ENCODE data around the gene SUFU.
"Not testable (repeated sequence)": the region's sequence is repeated elsewhere in the genome, so short reads cannot be mapped to it uniquely, and the experiment has no call there.

The SUFU gene

DNA sequence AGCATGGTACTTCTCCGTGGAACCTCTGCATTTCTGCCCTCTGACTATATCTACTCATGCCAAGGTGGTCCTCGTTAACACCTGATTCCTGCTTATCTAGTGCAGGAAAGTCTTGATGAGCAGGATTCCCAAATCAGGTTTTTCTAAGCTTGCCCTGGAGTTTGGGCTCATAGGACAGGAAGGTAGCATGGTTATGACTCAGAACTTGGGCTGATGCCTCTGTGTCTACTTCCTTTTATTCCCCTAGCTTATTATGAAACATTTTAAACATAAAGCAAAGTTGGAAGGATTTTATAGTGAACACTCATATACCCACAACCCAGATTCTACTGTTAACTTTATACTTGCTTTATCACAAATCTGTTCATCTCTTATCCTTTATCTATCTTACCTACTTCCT, 5.6 kb downstream of the SUFU start:
- in situ Hi-C loops (cut with MboI; ENCODE audit: low sequenced_read_pairs): loop anchor here (5.0 kb wide), 1 partner anchor 83 kb away; no protein-coding TSS in a partner anchor

DNA sequence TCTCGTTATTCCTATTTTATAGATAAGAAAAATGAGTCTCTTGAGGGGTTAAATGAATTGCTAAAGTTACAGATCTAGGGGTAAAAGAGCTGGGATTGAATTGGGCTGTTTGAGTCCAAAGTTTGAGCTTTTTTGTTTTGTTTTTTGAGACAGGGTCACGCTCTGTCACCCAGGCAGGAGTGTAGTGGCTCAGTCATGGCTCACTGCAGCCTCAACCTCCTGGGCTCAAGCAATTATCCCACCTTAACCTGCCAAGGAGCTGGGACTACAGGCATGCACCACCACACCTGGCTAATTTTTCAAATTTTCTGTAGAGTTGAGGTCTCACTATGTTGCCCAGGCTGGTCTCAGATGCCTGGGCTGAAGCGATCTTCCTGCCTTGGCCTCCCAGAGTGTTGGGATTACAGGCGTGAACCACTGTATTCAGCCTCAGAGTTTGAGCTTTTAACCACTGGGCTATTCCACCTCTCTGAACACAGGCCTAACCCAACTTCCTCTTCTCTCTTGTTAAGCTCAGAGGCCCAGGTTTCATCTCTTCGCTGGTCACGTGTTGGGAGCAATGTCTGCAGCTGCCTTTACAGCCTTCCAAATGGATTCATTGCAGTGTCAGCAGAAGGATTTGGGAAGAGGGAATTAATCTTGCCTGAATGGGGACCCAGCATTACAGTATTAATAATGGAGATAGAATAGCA, 8.0 kb downstream of the SUFU start:
- in situ Hi-C loops (cut with MboI; ENCODE audit: low sequenced_read_pairs): no loop called here

DNA sequence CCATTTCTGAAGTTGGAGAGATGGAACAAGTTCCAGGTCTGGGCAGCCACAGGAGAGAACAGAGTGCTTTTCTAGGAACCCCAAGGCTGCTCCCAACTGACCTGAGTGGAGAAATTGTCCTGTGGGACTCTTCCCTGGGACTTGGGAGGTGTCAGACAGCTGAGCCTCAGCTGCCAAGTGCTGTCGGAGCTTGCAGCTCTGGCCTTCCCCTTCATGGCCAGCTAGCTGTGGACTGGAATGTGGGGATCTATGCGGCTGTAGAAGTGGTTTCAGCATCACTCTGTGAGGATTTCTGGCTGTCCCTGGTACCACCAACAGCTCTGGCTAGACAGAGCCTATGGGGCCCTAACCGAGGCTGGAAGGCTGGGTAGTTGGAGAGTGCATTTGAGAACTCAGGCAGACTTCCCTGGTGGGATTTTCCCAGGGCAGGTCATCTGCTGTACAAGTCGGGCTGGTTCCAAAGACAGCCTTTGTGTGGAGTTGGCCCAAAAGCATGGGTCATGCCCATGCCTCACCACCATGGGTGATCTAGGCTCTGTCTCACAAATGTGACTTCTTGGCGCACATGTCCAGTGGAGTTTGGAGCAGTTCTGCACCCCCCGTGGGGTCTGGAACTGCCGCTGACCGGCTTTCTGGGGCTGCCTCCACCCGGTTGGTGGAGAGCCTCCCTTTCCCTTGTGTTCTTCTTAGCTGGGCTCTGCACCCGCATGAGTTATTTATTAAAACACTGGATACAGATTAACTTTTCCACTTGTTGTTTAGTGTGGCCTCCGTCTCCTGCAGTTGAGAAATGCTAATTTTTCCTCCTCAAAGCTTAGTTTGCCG, 10.9 kb downstream of the SUFU start:
- in situ Hi-C loops (cut with MboI; ENCODE audit: low sequenced_read_pairs): no loop called here

DNA sequence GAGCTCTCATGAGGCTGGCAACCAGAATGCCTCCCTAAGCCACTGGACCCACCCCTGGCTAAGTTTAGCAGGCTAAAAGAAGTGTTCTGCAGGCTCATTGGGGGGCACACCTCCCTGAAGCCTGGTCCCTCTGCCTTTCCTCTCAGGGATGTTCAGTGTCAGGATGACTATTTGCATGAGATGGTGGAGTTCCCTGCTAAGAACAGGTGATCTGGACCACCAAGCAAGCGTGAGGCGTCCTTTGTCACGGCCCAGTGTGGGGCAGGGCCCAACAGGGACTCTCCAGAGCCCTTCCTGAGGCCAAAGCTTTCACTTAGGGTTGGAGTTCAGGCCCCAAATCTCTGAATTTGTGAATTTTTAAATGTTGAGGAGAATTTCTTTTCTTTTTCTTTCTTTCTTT, 12.0 kb downstream of the SUFU start:
- in situ Hi-C loops (cut with MboI; ENCODE audit: low sequenced_read_pairs): no loop called here

DNA sequence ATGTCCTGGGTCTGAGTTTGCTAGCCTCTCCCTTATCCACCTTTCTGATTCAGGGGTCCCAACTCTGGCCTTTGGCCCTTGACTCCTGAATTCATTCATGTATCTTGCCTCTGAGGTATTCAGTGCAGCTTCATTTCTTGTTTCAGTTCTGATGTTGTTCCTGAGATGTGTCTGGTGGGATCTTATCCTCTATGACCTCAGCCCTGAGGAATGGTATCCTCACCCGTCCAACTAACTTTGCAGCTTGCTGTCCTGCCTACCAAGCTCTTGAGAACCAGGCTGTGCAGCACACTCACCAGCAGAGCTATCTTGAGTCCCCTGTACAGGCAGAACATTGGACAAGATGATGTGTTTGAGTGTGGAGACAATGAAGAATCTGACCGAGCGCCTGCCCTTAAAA, 13.8 kb downstream of the SUFU start:
- in situ Hi-C loops (cut with MboI; ENCODE audit: low sequenced_read_pairs): no loop called here

DNA sequence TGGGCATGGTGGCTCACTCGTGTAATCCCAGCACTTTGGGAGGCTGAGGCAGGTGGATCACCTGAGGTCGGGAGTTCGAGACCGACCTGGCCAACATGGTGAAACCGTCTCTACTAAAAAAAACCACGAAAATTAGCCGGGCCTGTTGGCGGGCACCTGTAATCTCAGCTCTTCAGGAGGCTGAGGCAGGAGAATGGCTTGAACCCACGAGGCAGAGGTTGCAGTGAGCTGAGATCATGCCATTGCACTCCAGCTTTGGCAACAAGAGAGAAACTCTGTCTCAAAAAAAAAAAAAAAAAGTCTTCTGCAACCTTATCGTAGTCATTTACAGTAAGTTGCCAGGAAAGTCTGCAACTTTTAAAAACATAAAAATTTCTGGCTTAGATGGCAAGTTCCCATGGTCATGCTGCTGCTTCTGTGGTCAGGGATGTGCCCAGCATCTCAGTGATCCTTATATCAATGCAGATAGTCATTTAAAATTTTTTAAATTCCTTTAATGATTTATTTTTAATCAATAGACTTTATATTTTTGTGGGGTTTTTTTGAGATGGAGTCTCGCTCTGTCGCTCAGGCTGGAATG, 15.6 kb downstream of the SUFU start:
- in situ Hi-C loops (cut with MboI; ENCODE audit: low sequenced_read_pairs): no loop called here

DNA sequence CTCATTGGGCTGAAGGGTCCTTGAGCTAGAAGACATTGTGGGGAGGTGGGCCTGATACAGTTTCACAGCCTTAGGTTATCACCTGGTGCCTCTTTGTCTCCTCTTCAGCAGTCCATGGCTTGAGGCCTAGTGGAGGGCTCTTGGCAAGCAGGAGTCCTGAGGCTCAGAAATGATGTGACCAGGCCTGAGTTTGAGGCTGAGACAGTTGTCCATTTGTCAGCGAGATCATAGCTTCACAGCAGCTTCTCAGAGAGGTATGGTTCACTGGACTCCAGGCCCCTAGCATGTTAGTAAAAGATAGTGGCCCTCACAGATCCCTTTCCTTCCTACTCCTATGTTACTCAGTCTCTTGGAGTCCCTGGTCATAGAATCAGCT, 19.1 kb downstream of the SUFU start:
- in situ Hi-C loops (cut with MboI; ENCODE audit: low sequenced_read_pairs): no loop called here

DNA sequence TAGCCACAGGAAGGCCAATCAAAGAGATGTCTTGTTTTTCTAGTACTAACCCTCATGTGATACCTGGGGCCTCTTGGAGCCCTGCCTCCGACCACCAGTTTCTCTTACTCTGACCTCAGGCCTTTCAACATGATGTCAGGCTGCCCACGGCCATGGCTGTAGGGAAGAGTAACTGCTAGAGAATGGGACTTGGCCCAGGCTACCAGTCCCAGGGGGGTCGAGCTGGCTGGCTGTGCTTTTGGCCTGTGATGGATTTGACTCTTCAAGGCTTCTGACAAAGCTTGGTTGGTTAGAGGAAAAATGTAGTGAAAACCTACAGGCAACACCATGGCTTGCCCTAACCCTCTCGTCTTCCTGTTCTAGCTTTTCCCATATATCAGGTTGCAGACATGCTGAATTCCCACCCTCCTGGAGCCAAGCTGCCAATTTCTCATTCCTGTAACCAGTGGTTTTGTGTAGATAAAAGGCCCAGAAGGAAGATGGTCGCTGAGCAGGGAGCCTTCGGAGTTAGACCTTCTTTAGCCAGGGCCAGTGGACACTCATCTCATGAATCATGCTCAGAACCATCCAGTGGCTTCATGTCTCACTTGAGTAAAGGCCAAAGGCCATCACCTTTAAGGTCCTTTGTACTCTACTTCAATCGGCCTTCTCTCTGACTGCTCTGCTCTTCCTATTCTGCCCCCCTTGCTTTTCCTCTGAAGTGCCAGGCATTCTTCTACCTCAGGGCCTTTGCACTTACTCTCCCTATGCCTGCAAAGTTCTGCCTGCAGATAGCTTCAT, 19.7 kb downstream of the SUFU start:
- in situ Hi-C loops (cut with MboI; ENCODE audit: low sequenced_read_pairs): no loop called here

DNA sequence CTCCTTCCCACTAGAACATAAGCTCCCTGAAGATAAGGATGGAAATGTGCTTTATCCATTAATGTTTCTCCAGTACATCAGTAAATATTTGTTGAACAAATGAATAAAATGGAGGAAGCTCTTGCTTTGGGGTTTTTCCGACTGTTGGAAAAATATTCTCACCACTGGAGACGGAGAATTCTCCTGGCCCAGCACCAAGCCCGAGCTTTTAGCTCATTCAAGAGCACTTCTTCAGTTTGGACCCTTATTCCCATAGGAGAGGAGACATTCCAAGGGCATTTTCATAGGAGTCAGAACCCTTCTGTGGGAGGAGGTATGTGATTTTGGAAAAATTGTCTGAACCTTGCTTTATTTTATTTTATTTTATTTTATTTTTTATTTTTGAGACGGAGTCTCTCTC, 21.0 kb downstream of the SUFU start:
- in situ Hi-C loops (cut with MboI; ENCODE audit: low sequenced_read_pairs): no loop called here

DNA sequence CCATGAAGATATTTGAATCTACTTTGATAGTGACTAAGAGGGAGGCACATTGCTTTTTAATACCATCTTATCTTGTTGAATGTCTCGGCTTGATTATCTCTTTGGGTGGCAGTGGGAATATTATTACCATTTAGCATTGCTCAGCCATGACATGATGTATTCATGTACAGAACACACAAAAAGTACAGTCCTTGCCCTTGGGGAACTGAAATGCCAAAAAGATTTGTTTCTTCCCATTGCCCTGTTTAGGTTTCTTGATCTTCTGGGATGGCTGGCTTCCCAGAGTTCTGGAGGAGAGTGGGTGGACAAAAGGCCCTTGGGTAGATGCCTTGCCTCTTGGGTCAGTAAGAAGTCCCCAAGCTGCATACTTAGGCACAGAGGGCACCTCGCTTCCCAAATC, 23.8 kb downstream of the SUFU start:
- in situ Hi-C loops (cut with MboI; ENCODE audit: low sequenced_read_pairs): no loop called here

DNA sequence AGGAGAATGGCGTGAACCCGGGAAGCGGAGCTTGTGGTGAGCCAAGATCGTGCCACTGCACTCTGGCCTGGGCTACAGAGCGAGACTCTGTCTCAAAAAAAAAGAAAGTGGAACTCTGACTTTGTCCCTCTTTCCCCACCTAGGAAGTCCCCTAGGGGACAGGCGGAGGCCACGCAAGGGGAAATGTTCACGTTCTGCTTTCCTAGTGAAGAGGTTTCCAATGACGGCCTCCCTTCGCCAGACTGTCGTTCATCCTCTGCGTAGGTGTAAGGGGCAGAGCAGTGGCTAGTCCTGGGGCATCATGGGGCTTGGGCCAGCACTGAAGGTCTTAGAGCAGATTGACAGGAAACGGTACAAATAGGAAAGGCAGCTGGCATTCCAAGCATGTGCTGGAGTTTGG, 30.6 kb downstream of the SUFU start:
- in situ Hi-C loops (cut with MboI; ENCODE audit: low sequenced_read_pairs): no loop called here

DNA sequence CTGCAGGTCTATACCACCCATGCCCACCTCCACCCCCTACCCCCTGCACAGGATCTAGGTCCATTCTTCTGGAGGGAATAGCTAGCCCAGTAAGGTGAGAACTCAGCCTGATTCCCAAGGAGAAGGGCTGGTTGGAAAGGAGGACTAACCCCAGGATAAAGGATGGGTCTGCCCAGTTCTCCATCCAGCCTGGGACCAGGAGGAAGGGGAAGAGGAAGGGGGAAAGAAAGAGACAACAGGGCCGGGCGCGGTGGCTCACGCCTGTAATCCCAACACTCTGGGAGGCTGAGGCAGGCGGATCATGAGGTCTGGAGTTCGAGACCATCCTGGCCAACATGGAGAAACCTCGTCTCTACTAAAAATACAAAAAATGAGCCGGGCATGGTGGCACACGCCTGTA, 31.2 kb downstream of the SUFU start:
- in situ Hi-C loops (cut with MboI; ENCODE audit: low sequenced_read_pairs): not testable (repeated sequence)

DNA sequence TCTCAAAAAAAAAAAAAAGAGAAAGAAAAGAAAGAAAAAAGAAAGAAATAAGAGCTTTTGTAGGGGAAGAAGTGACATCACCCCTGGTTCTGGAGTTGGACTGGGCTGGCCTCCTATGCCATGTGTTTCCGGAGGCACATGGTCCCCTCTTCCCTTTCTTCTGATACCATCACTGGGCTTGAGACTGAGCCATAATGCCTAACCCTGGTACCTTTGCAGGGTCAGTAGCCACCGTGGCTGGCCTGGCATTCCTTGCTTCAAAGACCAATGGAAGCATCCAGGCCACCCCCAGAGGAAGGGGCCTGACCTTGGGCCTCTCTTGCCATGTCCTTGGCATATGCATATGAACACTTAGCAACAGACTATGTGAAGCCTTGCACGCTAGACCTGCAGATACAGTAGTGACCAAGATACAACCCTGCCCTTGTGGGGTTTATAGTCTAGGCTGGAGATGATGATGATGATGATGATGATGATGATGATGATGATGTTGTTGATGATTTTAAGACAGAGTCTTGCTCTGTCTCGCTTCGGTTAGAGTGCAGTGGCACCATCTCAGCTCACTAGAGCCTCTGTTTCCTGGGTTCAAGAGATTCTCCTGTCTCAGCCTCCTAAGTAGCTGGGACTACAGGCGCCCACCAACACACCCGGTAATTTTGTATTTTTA, 31.8 kb downstream of the SUFU start:
- in situ Hi-C loops (cut with MboI; ENCODE audit: low sequenced_read_pairs): no loop called here

DNA sequence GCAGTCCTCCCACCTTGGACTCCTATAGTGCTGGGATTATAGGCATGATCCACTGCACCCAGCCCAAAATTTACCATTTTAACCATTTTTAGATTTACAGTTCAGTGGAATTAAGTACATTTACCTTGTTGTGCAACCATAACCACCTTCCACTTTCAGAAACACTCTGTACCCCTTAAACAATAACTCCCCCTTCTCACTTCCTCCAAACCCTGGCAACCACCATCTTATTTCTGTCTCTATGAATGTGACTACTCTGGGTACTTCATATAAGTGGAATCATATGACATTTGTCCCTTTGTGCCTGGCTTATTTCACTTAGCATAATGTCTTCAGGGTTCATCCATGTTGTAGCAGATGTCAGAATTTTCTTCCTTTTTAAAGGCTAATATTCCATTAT, 33.6 kb downstream of the SUFU start:
- in situ Hi-C loops (cut with MboI; ENCODE audit: low sequenced_read_pairs): no loop called here

DNA sequence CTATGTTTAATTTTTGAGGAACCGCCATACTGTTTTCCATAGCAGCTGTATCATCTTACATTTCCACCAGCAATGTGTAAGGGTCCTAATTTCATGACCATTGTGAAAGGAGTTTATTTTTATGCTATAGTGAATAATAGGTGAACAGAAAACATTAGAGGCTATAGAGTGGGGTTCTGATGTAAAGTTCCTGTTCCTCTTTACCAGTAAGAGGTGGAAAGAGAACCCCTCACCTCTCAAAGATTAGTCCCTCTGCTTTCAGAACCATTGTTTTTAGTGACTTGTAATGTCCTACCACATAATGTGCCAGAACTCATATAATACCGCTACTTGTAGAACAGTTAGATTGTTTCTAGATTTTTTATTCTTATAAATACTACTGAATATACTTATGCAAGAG, 34.2 kb downstream of the SUFU start:
- in situ Hi-C loops (cut with MboI; ENCODE audit: low sequenced_read_pairs): no loop called here

DNA sequence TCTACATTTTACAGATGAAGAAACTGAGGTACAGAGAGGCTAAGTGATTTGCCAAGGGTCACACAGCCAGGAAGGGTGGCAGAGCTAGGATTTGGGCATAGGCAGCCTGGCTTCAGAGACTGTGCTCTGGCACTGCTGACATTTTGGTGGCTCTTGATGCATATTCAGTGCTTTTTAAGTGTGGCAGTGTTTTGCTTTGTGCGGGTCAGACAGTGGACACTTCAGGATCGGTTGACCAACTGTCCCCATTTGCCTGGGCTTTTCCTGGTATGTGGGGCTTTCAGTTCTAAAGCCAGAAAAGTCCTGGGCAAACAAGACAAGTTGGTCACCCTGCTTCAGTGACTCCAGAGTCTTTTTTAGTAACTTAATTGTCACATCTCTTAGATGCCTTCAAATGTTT, 35.0 kb downstream of the SUFU start:
- in situ Hi-C loops (cut with MboI; ENCODE audit: low sequenced_read_pairs): no loop called here

DNA sequence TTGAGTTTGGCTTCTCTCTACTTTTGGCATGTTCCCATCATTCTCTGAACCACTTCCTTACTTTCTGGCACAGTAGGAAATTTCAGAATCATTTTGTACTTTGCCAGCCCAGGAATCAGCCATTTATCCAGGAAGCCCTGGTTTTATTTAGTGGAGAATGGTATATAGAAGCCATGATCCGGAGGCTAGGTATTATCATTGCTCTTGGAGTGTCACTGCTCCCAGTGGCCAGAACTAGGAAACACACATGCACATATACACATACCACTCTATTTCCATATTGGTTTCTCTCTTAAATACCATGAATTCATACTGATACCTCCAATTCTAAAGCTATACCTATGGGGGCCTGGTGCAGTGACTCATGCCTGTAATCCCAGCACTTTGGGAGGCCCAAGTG, 36.3 kb downstream of the SUFU start:
- in situ Hi-C loops (cut with MboI; ENCODE audit: low sequenced_read_pairs): no loop called here

DNA sequence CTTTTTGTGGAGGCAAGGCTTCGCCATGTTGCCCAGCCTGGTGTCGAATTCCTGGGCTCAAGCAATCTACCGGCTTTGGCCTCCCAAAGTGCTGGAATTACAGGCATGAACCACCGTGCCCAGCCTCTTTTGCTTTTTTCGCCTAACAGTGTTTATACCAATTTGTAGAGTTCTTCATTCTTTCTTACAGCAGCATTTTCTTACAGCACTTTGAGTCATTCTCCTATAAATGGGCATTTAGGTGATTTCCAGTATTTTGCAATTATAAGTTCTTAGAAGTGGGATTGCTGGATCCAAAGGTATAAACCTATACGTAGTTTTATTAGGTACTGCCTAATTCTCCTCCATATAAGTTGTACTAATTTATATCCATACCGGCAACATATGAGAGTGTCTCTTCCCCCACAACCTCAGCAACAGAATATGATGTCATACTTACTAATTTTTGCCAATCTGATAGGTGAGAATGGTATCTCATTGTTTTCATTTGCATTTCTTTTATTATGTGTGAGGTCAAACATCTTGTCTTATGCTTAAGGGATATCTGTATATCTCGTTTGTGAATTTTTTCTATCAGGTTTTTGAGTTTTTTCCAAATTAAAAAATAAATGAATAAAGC, 39.1 kb downstream of the SUFU start:
- in situ Hi-C loops (cut with MboI; ENCODE audit: low sequenced_read_pairs): no loop called here

DNA sequence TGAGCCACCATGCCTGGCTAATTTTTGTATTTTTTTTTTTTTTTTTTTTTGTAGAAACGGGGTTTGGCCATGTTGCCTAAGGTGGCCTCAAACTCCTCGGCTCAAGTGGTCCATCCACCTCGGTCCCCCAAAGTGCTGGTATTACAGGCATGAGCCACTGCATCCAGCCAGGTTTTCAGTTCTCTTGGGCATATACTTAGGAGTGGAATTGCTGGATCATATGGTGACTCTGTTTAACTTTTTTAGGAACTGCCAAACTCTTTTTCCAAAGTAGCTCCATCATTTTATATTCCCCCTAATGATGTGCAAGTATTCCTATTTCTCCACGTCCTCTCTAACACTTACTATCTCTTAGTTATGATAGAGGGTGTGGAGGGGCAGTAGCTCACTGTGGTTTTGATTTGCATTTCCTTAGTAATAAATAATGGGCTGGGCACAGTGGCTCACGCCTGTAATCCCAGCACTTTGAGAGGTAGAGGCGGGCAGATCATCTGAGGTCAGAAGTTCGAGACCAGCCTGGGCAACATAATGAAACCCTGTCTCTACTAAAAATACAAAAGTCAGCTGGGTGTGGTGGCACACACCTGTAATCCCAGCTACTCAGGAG, 41.6 kb downstream of the SUFU start:
- in situ Hi-C loops (cut with MboI; ENCODE audit: low sequenced_read_pairs): no loop called here

DNA sequence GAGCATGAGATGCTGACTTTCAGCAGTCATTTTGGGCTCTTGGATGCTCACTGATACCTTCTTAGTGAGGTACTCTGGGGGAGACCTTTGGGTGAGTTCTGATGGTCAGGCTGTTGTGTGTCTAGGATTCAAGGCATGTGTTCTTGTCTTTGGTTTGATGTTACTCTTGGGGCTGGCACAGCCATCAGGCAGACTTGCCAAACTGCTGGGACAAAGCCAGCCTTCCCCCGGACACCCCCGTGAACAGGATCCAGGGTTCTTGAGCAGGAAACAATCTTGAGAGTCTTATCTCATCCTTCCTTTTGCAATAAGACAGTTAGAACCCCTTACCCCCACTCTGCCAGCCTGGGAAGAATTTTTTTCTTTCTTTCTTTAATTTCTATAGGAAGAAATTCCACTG, 42.2 kb downstream of the SUFU start:
- in situ Hi-C loops (cut with MboI; ENCODE audit: low sequenced_read_pairs): no loop called here
